Stimulated activated naive CD8-positive, alpha-beta T cell treated with anti-CD3 and anti-CD28 coated beads, Interleukin-15, amount 100 ng/mL, for 72 hours (primary cell): ENCODE data around the gene PIK3C2B.

Source experiments
- ATAC-seq: fragments of 150-1000 bp; cut with Tn5 transposase; 2 replicates; pipeline ENCODE4 v1.10.0; 2021; ENCODE audit warnings: mild to moderate bottlenecking, moderate library complexity
- DNase-seq, 2 donors: peaks; one replicate each; pipeline ENCODE4 v3.0.0; 2021 to 2022
- H3K27ac Mint-ChIP-seq, 2 donors: one replicate each; pipeline ENCODE4 v1.8.0; 2022; ENCODE audit warnings: mild to moderate bottlenecking in 2 of 2, mixed read lengths in 2 of 2, moderate library complexity in 2 of 2
- H3K27me3 Mint-ChIP-seq: one replicate; pipeline ENCODE4 v1.8.0; 2022; ENCODE audit warnings: mixed read lengths
- H3K4me1 Mint-ChIP-seq: one replicate; pipeline ENCODE4 v1.8.0; 2022; ENCODE audit warnings: mild to moderate bottlenecking, mixed read lengths
- H3K4me3 Mint-ChIP-seq, 2 donors: one replicate each; pipeline ENCODE4 v1.8.0; 2022; ENCODE audit warnings: mild to moderate bottlenecking in 2 of 2, mixed read lengths in 2 of 2, moderate library complexity in 1 of 2
- H3K9me3 Mint-ChIP-seq, 2 donors: one replicate each; pipeline ENCODE4 v1.8.0; 2022; ENCODE audit warnings: mixed read lengths in 2 of 2

Gene PIK3C2B

DNA sequence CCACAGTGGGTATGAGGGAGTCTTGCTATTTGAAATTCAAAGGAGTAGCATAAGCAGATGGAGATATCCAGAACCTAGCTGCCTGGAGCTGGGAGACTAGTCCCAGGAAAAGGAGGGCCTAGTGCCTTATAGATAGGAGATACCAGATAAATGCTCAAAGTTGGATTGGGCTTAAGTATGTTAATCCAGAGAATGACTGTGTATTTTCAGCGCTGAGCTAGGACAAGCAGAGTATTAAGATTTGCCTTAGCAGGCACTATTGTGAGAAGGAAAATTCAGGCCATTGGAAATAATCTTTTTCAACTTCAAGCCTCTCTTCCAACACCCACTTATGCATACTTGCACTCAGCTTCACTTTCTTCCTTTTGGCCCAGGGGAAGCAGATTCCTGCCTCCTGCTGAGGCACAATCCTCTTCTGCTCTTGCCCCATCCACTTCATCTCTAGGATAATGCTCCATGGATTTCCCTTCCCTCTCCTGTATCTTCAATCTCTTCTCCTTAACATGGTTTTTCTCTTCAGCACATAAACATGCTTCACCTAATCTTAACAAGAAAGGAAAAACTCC lies 21.1 kb downstream of the PIK3C2B start:
- peak overlapping the region in 1 of 2 donors; percentile 11 for H3K27ac Mint-ChIP-seq
- DNase-seq (no peak), ATAC-seq (no peak)
- H3K4me3 Mint-ChIP-seq, result no peak overlapping the region
- no peaks in the 10 kb centered on the region for H3K9me3 Mint-ChIP-seq
- peaks cover 26% of the 10 kb centered on the region for H3K4me1 Mint-ChIP-seq
- H3K27me3 Mint-ChIP-seq, result no peaks in the 10 kb centered on the region

DNA sequence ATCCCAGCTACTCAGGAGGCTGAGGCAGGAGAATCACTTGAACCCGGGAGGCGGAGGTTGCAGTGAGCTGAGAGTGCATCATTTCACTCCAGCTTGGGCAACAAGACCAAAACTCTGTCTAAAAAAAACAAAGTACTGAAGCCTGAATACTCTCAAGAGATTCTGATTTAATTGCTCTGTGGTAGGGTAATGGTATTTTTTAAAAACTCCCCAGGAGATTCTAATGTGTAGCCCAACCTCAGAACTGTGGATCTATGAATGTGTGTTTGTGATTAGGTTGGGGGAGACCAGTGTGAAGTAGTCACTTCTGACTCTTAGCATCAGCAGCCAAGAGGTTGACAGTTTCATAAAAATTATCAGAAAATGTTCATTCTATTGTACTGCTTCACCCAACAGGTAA lies 21.9 kb downstream of the PIK3C2B start:
- Mint-ChIP-seq H3K9me3 (no peaks in the 10 kb centered on the region), H3K27ac (no peak overlapping the region), H3K27me3 (no peaks in the 10 kb centered on the region), H3K4me3 (no peak overlapping the region), H3K4me1 (peaks cover 18% of the 10 kb centered on the region)
- DNase-seq (no peak), ATAC-seq (no peak)

GRCh38 chr1:204471687-204472086 lies 22.9 kb downstream of the PIK3C2B start:
- no peaks in the 10 kb centered on the region for H3K9me3 Mint-ChIP-seq
- H3K27me3 Mint-ChIP-seq, result no peaks in the 10 kb centered on the region
- no peak for ATAC-seq
- DNase-seq, result no peak
- no peak overlapping the region for H3K4me3 Mint-ChIP-seq
- peaks cover 8% of the 10 kb centered on the region for H3K4me1 Mint-ChIP-seq
- peak overlapping the region in 1 of 2 donors; percentile 35 for H3K27ac Mint-ChIP-seq

GRCh38 chr1:204469304-204469703 lies 25.3 kb downstream of the PIK3C2B start:
- Mint-ChIP-seq H3K4me3 (no peak overlapping the region), H3K4me1 (peaks cover 20% of the 10 kb centered on the region), H3K27ac (peak overlapping the region in 1 of 2 donors; percentile 36), H3K27me3 (no peaks in the 10 kb centered on the region), H3K9me3 (no peaks in the 10 kb centered on the region)
- ATAC-seq (no peak), DNase-seq (no peak)

DNA sequence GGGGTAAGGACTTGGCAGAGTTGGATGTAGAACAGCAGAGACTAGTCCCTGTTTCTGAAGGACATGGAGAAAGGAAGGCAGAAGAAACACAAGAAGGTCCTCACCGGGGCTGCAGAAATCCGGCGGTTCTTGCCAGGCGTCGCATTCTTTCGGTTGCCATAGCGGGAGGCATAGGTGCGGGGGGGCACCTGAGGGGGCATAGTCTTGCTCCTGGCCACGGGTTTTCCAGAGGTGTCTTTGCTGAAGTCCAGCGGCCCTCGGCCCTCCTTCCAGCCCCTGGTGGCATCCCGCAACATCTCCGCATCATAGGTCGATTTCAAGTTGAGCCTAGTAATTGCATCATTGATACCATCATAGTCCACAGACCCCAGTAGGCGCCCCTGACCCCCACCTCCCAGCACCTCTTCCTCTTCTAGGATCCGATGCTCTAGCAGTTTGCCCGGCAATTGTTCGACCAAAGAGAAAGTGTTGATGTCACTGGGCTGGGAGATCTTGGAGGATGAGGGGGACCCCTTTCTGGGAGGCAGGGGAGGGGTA lies 25.8 kb downstream of the PIK3C2B start:
- Mint-ChIP-seq H3K27ac (no peak overlapping the region), H3K27me3 (no peaks in the 10 kb centered on the region), H3K4me1 (peaks cover 24% of the 10 kb centered on the region), H3K4me3 (no peak overlapping the region), H3K9me3 (no peaks in the 10 kb centered on the region)
- ATAC-seq (no peak), DNase-seq (no peak)

- no peaks in the 10 kb centered on the region for H3K27me3 Mint-ChIP-seq
- peaks cover 31% of the 10 kb centered on the region for H3K4me1 Mint-ChIP-seq
- DNase-seq (no peak), ATAC-seq (no peak)
- H3K27ac Mint-ChIP-seq, result no peak overlapping the region
- H3K4me3 Mint-ChIP-seq, result no peak overlapping the region
- no peaks in the 10 kb centered on the region for H3K9me3 Mint-ChIP-seq
Observed at GRCh38 chr1:204468206-204468605, 26.4 kb downstream of the PIK3C2B start.

- no peak overlapping the region for H3K4me3 Mint-ChIP-seq
- H3K4me1 Mint-ChIP-seq, result peaks cover 46% of the 10 kb centered on the region
- peak overlapping the region in 1 of 2 donors; percentile 4 for H3K27ac Mint-ChIP-seq
- no peaks in the 10 kb centered on the region for H3K9me3 Mint-ChIP-seq
- ATAC-seq (no peak), DNase-seq (no peak)
- H3K27me3 Mint-ChIP-seq, result no peaks in the 10 kb centered on the region
Observed at GRCh38 chr1:204466416-204467405, 27.9 kb downstream of the PIK3C2B start.

DNA sequence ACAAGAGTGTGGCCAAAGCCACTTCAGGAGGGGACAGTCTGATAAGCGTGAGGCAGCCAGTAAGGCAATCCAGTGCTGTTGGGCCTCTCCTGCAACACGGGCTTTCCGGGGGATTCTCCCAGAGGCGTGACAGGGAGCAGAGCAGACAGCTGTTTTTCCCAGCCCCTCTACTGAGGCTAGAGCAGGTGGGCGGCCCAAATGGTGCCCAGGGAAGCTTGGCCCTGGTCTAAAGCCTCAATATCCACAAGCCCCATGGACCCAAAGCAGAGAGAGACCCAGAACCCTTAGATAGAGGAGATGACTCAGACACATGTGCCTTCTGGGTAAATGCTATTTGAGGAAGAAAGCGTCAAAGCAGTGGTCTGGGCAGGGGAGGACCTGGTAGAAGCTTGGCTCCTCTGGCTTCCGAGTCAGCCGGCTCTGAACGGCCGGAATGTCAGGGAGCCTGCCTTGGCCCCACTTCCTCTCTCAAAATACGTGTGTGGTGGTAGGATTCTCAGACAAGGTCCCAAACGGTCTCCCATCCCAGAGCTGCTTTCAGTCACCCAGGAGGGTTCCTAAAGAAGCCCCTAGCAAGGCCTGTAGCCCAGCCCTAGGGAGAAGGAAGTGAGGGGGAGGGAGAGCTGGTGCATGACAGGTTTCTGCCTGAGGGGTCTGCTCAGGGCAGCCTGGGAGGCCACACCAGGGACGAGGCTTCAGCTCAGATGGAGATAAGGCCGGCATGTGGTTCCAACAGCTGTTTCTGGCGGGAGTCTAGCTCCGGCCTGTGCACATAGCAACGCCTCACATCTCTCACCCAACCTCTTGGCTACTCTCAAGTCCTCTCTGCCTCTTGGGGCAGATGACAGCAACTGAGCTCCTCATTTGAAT lies 28.8 kb downstream of the PIK3C2B start:
- peak overlapping the region in 1 of 2 donors; percentile 87 for H3K27ac Mint-ChIP-seq
- no peaks in the 10 kb centered on the region for H3K9me3 Mint-ChIP-seq
- ATAC-seq, result no peak
- no peak for DNase-seq
- no peaks in the 10 kb centered on the region for H3K27me3 Mint-ChIP-seq
- peaks cover 55% of the 10 kb centered on the region for H3K4me1 Mint-ChIP-seq
- H3K4me3 Mint-ChIP-seq, result peak overlapping the region in 1 of 2 donors; percentile 53

DNA sequence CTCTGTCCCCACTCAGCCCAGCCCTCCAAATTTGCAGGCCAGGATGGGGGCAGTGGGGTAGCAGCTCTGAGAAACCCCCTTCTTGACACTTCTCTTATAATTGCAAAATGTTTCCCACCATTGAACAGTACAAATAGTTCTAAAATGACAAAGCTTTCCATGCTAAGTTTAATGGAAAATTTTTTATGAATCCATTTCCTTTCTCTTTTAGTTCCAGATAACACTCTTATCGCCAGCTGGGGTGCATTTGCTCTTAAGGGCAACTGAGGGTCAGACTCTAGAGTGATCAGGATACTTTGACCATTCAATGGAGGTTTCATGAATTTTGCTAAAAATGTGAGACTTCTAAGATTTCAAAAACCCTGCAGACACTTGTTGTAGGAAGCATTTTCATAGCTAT lies 29.9 kb downstream of the PIK3C2B start:
- ATAC-seq, result peak; percentile 29
- H3K27ac Mint-ChIP-seq, result peak overlapping the region in 1 of 2 donors; percentile 87
- no peaks in the 10 kb centered on the region for H3K27me3 Mint-ChIP-seq
- no peaks in the 10 kb centered on the region for H3K9me3 Mint-ChIP-seq
- no peak for DNase-seq
- H3K4me3 Mint-ChIP-seq, result peak overlapping the region; percentile 19 to 59
- peaks cover 61% of the 10 kb centered on the region for H3K4me1 Mint-ChIP-seq

- Mint-ChIP-seq H3K9me3 (no peaks in the 10 kb centered on the region), H3K27ac (peak overlapping the region in 1 of 2 donors; percentile 87), H3K27me3 (no peaks in the 10 kb centered on the region), H3K4me1 (peaks cover 61% of the 10 kb centered on the region), H3K4me3 (peak overlapping the region; percentile 59 to 64)
- ATAC-seq (peak; percentile 94), DNase-seq (peak; percentile 12 to 53)
Observed at GRCh38 chr1:204464187-204464631, 30.4 kb downstream of the PIK3C2B start.

GRCh38 chr1:204463125-204464060 lies 31.2 kb downstream of the PIK3C2B start:
- Mint-ChIP-seq H3K27ac (peak overlapping the region; percentile 43 to 46), H3K4me1 (peaks cover 61% of the 10 kb centered on the region), H3K27me3 (no peaks in the 10 kb centered on the region), H3K9me3 (no peaks in the 10 kb centered on the region), H3K4me3 (no peak overlapping the region)
- ATAC-seq (no peak), DNase-seq (no peak)

- peak overlapping the region; percentile 32 to 67 for H3K27ac Mint-ChIP-seq
- no peak for ATAC-seq
- peaks cover 61% of the 10 kb centered on the region for H3K4me1 Mint-ChIP-seq
- peak overlapping the region; percentile 12 to 49 for H3K4me3 Mint-ChIP-seq
- no peaks in the 10 kb centered on the region for H3K9me3 Mint-ChIP-seq
- DNase-seq, result no peak
- no peaks in the 10 kb centered on the region for H3K27me3 Mint-ChIP-seq
Observed at GRCh38 chr1:204462229-204462561, 32.4 kb downstream of the PIK3C2B start.

GRCh38 chr1:204461331-204462228 lies 33.0 kb downstream of the PIK3C2B start:
- Mint-ChIP-seq H3K9me3 (no peaks in the 10 kb centered on the region), H3K27ac (peak overlapping the region; percentile 67 to 71), H3K27me3 (no peaks in the 10 kb centered on the region), H3K4me3 (peak overlapping the region; percentile 12 to 63), H3K4me1 (peaks cover 61% of the 10 kb centered on the region)
- ATAC-seq (peak; percentile 20), DNase-seq (no peak)
